Endothelial cell of umbilical vein (primary cell): Measurements from ENCODE around the gene IPO5. TPM values are rescaled to one million over a fixed set of nuclear protein-coding genes. Genes with fewer than 3 reads are reported as not detected.

Experiments used
- BruUV-seq: library from RNA; stranded (reverse); fragments of 400-500 nt; replicated peaks from 2 replicates; lab custom pipeline; 2021; lab: Mats Ljungman, UMichigan
- CTCF ChIA-PET: fragments of 300-600, 350-600 bp; sonication (Branson Sonifier 250); formaldehyde crosslinking; loops from one replicate; lab custom pipeline; 2021; ENCODE audit warnings: antibody characterized with exemption, inconsistent platforms; lab: Charles Lee
- POLR2A ChIA-PET: fragments of 300-600, 350-600 bp; sonication (Branson Sonifier 250); formaldehyde crosslinking; loops from one replicate; lab custom pipeline; 2021; ENCODE audit warnings: antibody characterized with exemption, inconsistent platforms; lab: Charles Lee
- DNase-seq: peaks from one replicate; pipeline ENCODE4 v3.0.0-alpha.2; 2011; ENCODE audit warnings: low read depth, low spot score
- FAIRE-seq: peaks from 2 replicates; lab custom pipeline; 2011; peaks lifted over from hg19 to GRCh38; lab: Jason Lieb, UNC
- H2AFZ ChIP-seq: 2 replicates; pipeline ENCODE4 v1.6.0; 2012; ENCODE audit warnings: low read depth, low read length, control low read depth, inconsistent platforms
- H3K27ac ChIP-seq: 2 replicates; pipeline ENCODE4 v1.5.1; 2011; ENCODE audit warnings: low read depth, mild to moderate bottlenecking, control low read depth, low read length, moderate library complexity; ENCODE audit not compliant: insufficient read depth
- H3K27me3 ChIP-seq, 2 experiments: 2 replicates each; pipeline versions ENCODE4 v1.6.0 to v1.6.1; 2011; ENCODE audit warnings: low read length in 2 of 2, mixed read lengths in 1 of 2; ENCODE audit not compliant: control insufficient read depth in 2 of 2, insufficient read depth in 2 of 2
- H3K36me3 ChIP-seq, 2 experiments: 2 replicates in 1 of 2; 3 replicates in 1 of 2; pipeline ENCODE4 v1.5.1; 2011; ENCODE audit warnings: low read length in 2 of 2, mild to moderate bottlenecking in 1 of 2, moderate library complexity in 1 of 2; ENCODE audit not compliant: control insufficient read depth in 2 of 2, insufficient read depth in 2 of 2; ENCODE audit errors: extremely low read depth in 1 of 2
- H3K4me1 ChIP-seq: 3 replicates; pipeline ENCODE4 v1.5.1; 2011; ENCODE audit warnings: mild to moderate bottlenecking, low read length; ENCODE audit not compliant: control insufficient read depth, insufficient read depth; ENCODE audit errors: extremely low read depth
- H3K4me2 ChIP-seq: 2 replicates; pipeline ENCODE4 v1.6.1; 2011; ENCODE audit warnings: low read length, control low read depth, mixed read lengths; ENCODE audit not compliant: insufficient read depth
- H3K4me3 ChIP-seq, 3 experiments: fragments of 200-600 bp in 1 of 3; sonication (generic), shearing (Covaris generic) in 1 of 3; replicated peaks in 1 of 3; 2 replicates each; pipeline ENCODE4 v1.5.1; 2011 to 2016; ENCODE audit warnings: control low read depth in 3 of 3, low read length in 3 of 3, mild to moderate bottlenecking in 2 of 3, inconsistent platforms in 1 of 3, low read depth in 1 of 3, moderate library complexity in 1 of 3; ENCODE audit not compliant: insufficient read depth in 1 of 3
- H3K79me2 ChIP-seq: 2 replicates; pipeline ENCODE4 v1.6.0; 2012; ENCODE audit warnings: low read length, inconsistent platforms; ENCODE audit not compliant: control insufficient read depth, insufficient read depth
- H3K9ac ChIP-seq: replicated peaks from 2 replicates; pipeline ENCODE3; 2011; ENCODE audit warnings: low read length, control low read depth; ENCODE audit not compliant: insufficient read depth; ENCODE audit errors: extremely low read depth
- H3K9me1 ChIP-seq: replicated peaks from 3 replicates; pipeline ENCODE4 v1.6.0; 2011; ENCODE audit warnings: mild to moderate bottlenecking, low read length; ENCODE audit not compliant: control insufficient read depth, insufficient read depth; ENCODE audit errors: extremely low read depth
- H3K9me3 ChIP-seq: replicated peaks from 2 replicates; pipeline ENCODE4 v1.5.1; 2012; ENCODE audit warnings: low read length, inconsistent platforms; ENCODE audit not compliant: control insufficient read depth, insufficient read depth
- H4K20me1 ChIP-seq: replicated peaks from 2 replicates; pipeline ENCODE3; 2011; ENCODE audit warnings: mild to moderate bottlenecking, low read length; ENCODE audit not compliant: control insufficient read depth, insufficient read depth; ENCODE audit errors: extremely low read depth
- CTCF ChIP-seq, 2 donors: IDR thresholded peaks; 1 replicate in 1 of 2; 2 replicates in 1 of 2; pipeline ENCODE4 v1.5.1; 2011; ENCODE audit warnings: low read length in 2 of 2, mild to moderate bottlenecking in 2 of 2, moderate library complexity in 2 of 2, control low read depth in 1 of 2, inconsistent platforms in 1 of 2, low read depth in 1 of 2; ENCODE audit not compliant: insufficient read depth in 1 of 2; ENCODE audit errors: extremely low read depth in 1 of 2
- EZH2 ChIP-seq: IDR thresholded peaks from 2 replicates; pipeline ENCODE4 v1.6.1; 2012; ENCODE audit warnings: borderline replicate concordance, low read depth, mild to moderate bottlenecking, moderate library complexity, low read length, inconsistent platforms; ENCODE audit not compliant: severe bottlenecking
- FOS ChIP-seq: IDR thresholded peaks from 2 replicates; pipeline ENCODE4 v1.6.1; 2011; ENCODE audit warnings: mild to moderate bottlenecking, low read length, moderate library complexity, borderline replicate concordance; ENCODE audit not compliant: insufficient read depth
- GATA2 ChIP-seq: IDR thresholded peaks from 2 replicates; pipeline ENCODE4 v1.7.0; 2011; ENCODE audit warnings: low read depth, mild to moderate bottlenecking, moderate library complexity, mixed read lengths, low read length; ENCODE audit not compliant: insufficient read length, insufficient read depth
- JUN ChIP-seq: IDR thresholded peaks from 2 replicates; pipeline ENCODE4 v1.6.1; 2011; ENCODE audit warnings: borderline replicate concordance, low read depth; ENCODE audit not compliant: insufficient read length, insufficient read depth
- MAX ChIP-seq: IDR thresholded peaks from 2 replicates; pipeline ENCODE4 v1.6.1; 2011; ENCODE audit not compliant: insufficient read depth, insufficient read length
- MYC ChIP-seq: IDR thresholded peaks from one replicate; pipeline ENCODE4 v1.6.1; 2011; ENCODE audit warnings: mild to moderate bottlenecking, low read depth, low read length
- POLR2A ChIP-seq: IDR thresholded peaks from 2 replicates; pipeline ENCODE4 v1.6.1; 2012; ENCODE audit warnings: low read depth, mild to moderate bottlenecking, control low read depth, low read length
- POLR2AphosphoS5 ChIP-seq: IDR thresholded peaks from 2 replicates; pipeline ENCODE4 v1.6.1; 2012; ENCODE audit warnings: low read depth, mild to moderate bottlenecking, control low read depth, low read length, moderate library complexity; ENCODE audit not compliant: insufficient read depth
- dilution Hi-C: fragments of 300-500 bp; cut with MboI; formaldehyde crosslinking; loops from one replicate; pipeline ENCODE4 v1.15.0; 2019; ENCODE audit warnings: low sequenced_read_pairs; ENCODE audit not compliant: extremely low pct_ligation_motif_present
- intact Hi-C: fragments of 100-400 bp; cut with micrococcal nuclease; formaldehyde crosslinking; loops from one replicate; pipeline ENCODE4 v1.10.0; 2022
- polyA plus RNA-seq, 4 experiments: library from polyadenylated mRNA; depleted of rRNA in 3 of 4; stranded (reverse) in 3 of 4; unstranded in 1 of 4; fragments of >200 nt; gene quantifications; 2 replicates each; pipeline versions ENCODE4 v1.2.1 to v1.2.3, GENCODE V29; 2011 to 2012; ENCODE audit warnings: missing spikeins in 1 of 4
- total RNA-seq: library from RNA; stranded (reverse); gene quantifications from 2 replicates; pipeline ENCODE4 v1.2.3, GENCODE V29; 2021

Gene IPO5
- total and polyA plus RNA-seq, 2 donors (not counting 3 experiments of a cell fraction or from before 2014, with no cell fraction given), result 50.4 to 183 TPM

- no peak overlapping the region for H3K9ac ChIP-seq
- no peak overlapping the region for H3K4me2 ChIP-seq
- no peaks in the 10 kb centered on the region for H3K36me3 ChIP-seq
- H4K20me1 ChIP-seq, result no peaks in the 10 kb centered on the region
- no peak overlapping the region for H2AFZ ChIP-seq
- peaks cover 0 to 2% of the 10 kb centered on the region in 2 experiments for H3K27me3 ChIP-seq
- ChIA-PET CTCF (interaction anchor here (1.3 to 1.5 kb wide), 2 partner anchors 14 to 38 kb away, joined by 4 read pairs; no protein-coding TSS in a partner anchor), POLR2A (no interaction called here)
- no peaks in the 10 kb centered on the region for H3K4me1 ChIP-seq
- no peak for TF ChIP-seq MYC
- no peak for TF ChIP-seq GATA2
- no peak overlapping the region for H3K27ac ChIP-seq
- no peaks in the 10 kb centered on the region for H3K9me3 ChIP-seq
- no peak overlapping the region for H3K4me3 ChIP-seq
- no peaks in the 10 kb centered on the region for H3K9me1 ChIP-seq
- BruUV-seq, result no TSS peak
- H3K79me2 ChIP-seq, result no peaks in the 10 kb centered on the region
- dilution Hi-C loops, result no loop called here
- FAIRE-seq (no peak), DNase-seq (no peak)
- intact Hi-C loops, result no loop called here
These were observed 115.0 kb downstream of the IPO5 start for GRCh38 chr13:98068521-98068920.

DNA sequence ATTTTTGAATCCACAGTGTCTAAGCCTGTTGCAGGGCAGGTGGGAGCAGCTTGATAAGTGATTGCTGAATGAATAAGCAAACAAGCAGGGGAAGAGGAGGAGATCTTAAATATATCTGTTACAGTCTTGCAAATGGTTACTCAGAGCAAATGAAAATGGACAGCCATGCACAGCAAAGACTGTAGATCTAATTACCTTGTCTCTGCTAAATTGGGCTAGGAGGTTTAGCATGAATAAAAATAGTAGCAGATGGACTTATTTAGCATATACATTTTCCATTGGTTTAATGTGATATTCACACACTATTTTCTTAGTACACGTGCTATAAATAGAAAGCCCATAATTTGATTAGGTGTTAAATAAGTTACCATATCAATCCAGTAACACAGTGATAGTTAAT, 116.5 kb downstream of the IPO5 start:
- no peak overlapping the region for H3K4me3 ChIP-seq
- no peak overlapping the region for H3K9ac ChIP-seq
- H4K20me1 ChIP-seq, result no peaks in the 10 kb centered on the region
- H3K27me3 ChIP-seq, result peaks cover 0 to 2% of the 10 kb centered on the region in 2 experiments
- DNase-seq (no peak), FAIRE-seq (no peak)
- no peaks in the 10 kb centered on the region for H3K79me2 ChIP-seq
- H3K27ac ChIP-seq, result no peak overlapping the region
- intact Hi-C loops (no loop called here), dilution Hi-C loops (no loop called here)
- POLR2A ChIA-PET, result no interaction called here
- no peaks in the 10 kb centered on the region for H3K9me1 ChIP-seq
- H2AFZ ChIP-seq, result no peak overlapping the region
- no peak overlapping the region for H3K4me2 ChIP-seq
- TF ChIP-seq JUN, result no peak
- TF ChIP-seq POLR2A, result no peak
- TF ChIP-seq MYC, result no peak
- TF ChIP-seq FOS, result no peak
- TF ChIP-seq EZH2, result no peak
- TF ChIP-seq MAX, result no peak
- no peak for TF ChIP-seq CTCF (IDR thresholded peaks at IDR 0.05; ENCODE audit: extremely low read depth in 1 of 2, insufficient read depth in 1 of 2, low read depth in 1 of 2, low read length in 2 of 2)
- no peak for TF ChIP-seq POLR2AphosphoS5
- no peak for TF ChIP-seq GATA2
- H3K4me1 ChIP-seq, result no peaks in the 10 kb centered on the region
- no TSS peak for BruUV-seq
- CTCF ChIA-PET, result no interaction called here
- H3K36me3 ChIP-seq, result no peaks in the 10 kb centered on the region
- H3K9me3 ChIP-seq, result no peaks in the 10 kb centered on the region
